ENCODE measurements around the gene CCDC144A.
"Not testable (repeated sequence)": the region's sequence is repeated elsewhere in the genome, so short reads cannot be mapped to it uniquely, and the experiment has no call there.

GRCh38 chr17:16746571-16746970 lies 56.5 kb downstream of the CCDC144A start:
- TF ChIP-seq REST (IDR thresholded peaks at IDR 0.05); POLR2A (IDR thresholded peaks at IDR 0.05; ENCODE audit: low read length); KDM5A (IDR thresholded peaks at IDR 0.05); BHLHE40 (IDR thresholded peaks at IDR 0.05; ENCODE audit: low read depth, low read length); MAFK (IDR thresholded peaks at IDR 0.05; ENCODE audit: partially characterized antibody); SMC3 (IDR thresholded peaks at IDR 0.05): not testable (repeated sequence)
- TF ChIP-seq, protein P1, sequence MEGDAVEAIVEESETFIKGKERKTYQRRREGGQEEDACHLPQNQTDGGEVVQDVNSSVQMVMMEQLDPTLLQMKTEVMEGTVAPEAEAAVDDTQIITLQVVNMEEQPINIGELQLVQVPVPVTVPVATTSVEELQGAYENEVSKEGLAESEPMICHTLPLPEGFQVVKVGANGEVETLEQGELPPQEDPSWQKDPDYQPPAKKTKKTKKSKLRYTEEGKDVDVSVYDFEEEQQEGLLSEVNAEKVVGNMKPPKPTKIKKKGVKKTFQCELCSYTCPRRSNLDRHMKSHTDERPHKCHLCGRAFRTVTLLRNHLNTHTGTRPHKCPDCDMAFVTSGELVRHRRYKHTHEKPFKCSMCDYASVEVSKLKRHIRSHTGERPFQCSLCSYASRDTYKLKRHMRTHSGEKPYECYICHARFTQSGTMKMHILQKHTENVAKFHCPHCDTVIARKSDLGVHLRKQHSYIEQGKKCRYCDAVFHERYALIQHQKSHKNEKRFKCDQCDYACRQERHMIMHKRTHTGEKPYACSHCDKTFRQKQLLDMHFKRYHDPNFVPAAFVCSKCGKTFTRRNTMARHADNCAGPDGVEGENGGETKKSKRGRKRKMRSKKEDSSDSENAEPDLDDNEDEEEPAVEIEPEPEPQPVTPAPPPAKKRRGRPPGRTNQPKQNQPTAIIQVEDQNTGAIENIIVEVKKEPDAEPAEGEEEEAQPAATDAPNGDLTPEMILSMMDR (IDR thresholded peaks at IDR 0.05) = not testable (repeated sequence)
- TF ChIP-seq, protein P2, sequence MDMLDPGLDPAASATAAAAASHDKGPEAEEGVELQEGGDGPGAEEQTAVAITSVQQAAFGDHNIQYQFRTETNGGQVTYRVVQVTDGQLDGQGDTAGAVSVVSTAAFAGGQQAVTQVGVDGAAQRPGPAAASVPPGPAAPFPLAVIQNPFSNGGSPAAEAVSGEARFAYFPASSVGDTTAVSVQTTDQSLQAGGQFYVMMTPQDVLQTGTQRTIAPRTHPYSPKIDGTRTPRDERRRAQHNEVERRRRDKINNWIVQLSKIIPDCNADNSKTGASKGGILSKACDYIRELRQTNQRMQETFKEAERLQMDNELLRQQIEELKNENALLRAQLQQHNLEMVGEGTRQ (IDR thresholded peaks at IDR 0.05) = not testable (repeated sequence)
